Measurements from ENCODE around the gene IDS.
"Not testable (repeated sequence)": the region's sequence is repeated elsewhere in the genome, so short reads cannot be mapped to it uniquely, and the experiment has no call there.

GRCh38 chrX:149525903-149526302, 20.8 kb upstream of the IDS start:
- not testable (repeated sequence) for TF ChIP-seq CTCF (IDR thresholded peaks at IDR 0.05); EZH2phosphoT487 (IDR thresholded peaks at IDR 0.05; ENCODE audit: borderline replicate concordance, low read depth); REST (IDR thresholded peaks at IDR 0.05; ENCODE audit: low read depth, low read length); POLR2AphosphoS5 (IDR thresholded peaks at IDR 0.05; ENCODE audit: low read depth, low read length); EP300 (IDR thresholded peaks at IDR 0.05; ENCODE audit: borderline replicate concordance in 1 of 2, low read depth in 1 of 2, low read length in 1 of 2); GABPA (IDR thresholded peaks at IDR 0.05; ENCODE audit: low read depth); ZBTB33 (IDR thresholded peaks at IDR 0.05; ENCODE audit: borderline replicate concordance, low read depth); SIN3A (IDR thresholded peaks at IDR 0.05; ENCODE audit: borderline replicate concordance, low read depth, low read length); FOXJ3 (CRISPR knock-in tag; IDR thresholded peaks at IDR 0.05); FOSL2 (IDR thresholded peaks at IDR 0.05; ENCODE audit: borderline replicate concordance, low read depth); FOXM1 (IDR thresholded peaks at IDR 0.05; ENCODE audit: low read depth); TAF1 (IDR thresholded peaks at IDR 0.05; ENCODE audit: borderline replicate concordance, low read depth, low read length)

All from SK-N-SH (cell line).